HG02981 (cell line): ENCODE data around the gene CSMD2.

Experiments used
- ATAC-seq: cut with Tn5 transposase; IDR thresholded peaks from one replicate; pipeline ENCODE4 v1.9.1; 2021; ENCODE audit warnings: mild to moderate bottlenecking, moderate library complexity; ENCODE audit not compliant: unreplicated experiment

Gene CSMD2

GRCh38 chr1:33470495-33471012 lies 694.5 kb downstream of the CSMD2 start:
- ATAC-seq, result peak; percentile 55

DNA sequence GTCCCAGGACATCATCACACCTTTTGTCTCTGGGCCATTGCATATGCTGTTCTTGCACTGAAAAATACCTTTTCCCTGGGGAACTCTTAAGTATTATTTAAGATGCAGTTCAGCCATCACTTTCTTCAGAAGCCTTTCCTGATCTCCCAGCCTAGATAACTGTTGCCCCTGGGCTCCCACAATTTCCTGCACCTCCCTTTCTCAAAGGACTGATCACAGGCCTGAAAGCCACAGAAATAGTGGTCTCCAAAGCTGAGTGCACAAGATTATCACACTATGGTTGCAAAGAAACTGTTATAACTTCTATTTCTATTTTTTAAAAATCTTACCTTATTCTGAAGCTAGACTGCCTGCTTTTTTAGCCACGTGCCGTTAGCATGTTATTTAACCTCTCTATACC lies 695.3 kb downstream of the CSMD2 start:
- no peak for ATAC-seq

GRCh38 chr1:33468967-33469366 lies 696.1 kb downstream of the CSMD2 start:
- no peak for ATAC-seq

DNA sequence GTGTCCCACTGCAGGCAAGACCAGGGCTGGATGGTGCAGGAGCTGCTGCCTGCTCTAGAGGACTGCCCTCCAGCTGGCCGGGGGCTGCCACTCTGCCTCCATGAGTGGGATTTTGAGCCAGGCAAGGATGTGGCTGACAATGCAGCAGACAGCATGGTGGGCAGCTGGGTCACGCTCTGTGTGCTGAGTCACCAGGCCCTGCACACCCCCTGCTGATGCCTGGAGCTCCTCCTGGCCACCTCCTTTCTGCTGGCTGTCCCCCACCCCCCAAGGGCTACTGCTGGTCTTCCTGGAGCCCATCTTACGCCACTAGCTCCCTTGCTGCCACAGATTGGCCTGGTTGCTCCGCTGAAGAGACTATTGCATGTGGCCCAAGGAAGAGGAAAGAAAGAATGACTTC lies 696.5 kb downstream of the CSMD2 start:
- ATAC-seq, result no peak

DNA sequence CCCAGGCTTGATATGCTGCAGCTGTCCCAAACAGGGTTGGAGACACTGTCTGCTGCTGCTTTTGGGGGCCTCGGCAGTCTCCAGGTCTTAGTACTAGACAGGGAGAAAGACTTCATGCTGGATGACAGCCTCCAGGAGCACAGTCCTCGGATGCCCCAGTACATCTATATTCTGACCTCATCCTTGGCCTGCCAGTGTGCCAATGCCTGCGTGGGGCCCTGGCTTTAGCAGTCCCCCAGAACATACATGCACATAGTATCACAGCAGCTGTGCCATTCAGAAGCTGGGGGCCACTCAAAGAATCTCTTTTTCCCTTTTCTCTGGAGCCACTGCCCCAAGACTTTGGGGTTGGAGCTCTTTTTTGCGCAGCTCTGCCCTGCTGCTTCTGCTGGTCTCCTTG lies 697.0 kb downstream of the CSMD2 start:
- ATAC-seq, result no peak

DNA sequence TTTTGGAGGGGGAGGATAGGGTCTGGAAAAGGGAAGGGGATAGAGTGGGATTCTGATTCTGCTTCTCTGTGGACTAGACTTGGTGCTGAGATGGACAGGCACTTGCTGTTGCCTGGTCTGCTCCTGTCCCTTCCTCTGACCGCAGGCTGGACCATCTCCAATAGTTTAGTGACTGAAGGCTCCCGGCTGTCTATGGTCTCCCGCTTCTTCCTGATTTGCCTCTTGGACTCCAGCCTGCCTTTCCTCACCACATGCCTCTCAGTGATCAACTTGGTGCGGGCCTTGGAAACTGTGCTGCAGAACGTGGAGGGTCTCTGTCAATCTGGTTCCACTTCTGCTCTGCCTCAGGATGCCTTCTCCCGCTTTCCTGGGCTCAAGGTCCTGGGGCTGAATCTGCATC lies 698.9 kb downstream of the CSMD2 start:
- ATAC-seq, result no peak

GRCh38 chr1:33465316-33465715 lies 699.7 kb downstream of the CSMD2 start:
- ATAC-seq, result no peak

DNA sequence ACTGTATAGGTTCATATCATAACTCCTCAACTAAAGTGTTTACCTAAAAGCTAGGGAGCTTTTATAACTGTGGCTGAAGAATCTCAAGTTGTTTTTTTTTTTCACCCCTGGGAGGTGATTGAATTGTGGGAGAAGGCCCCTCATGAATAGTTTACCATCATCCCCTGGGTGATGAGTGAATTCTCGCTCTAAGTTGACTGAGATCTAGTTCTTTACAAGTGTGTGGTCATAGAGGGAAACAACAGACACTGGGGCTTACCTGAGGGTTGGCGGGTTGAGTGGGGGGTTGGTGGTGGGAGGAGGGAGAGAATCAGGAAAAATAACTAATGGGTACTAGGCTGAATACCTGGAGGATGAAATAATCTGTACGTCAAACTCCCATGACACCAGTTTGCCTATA lies 700.5 kb downstream of the CSMD2 start:
- no peak for ATAC-seq
